IMR-90 (cell line): ENCODE data around the gene NR6A1.

Source experiments
- BHLHE40 ChIP-seq: fragments of 150-350 bp; IDR thresholded peaks from 2 replicates; pipeline ENCODE4 v1.6.1; 2016; ENCODE audit warnings: mild to moderate bottlenecking, low read depth, low read length
- CEBPB ChIP-seq: IDR thresholded peaks from 2 replicates; pipeline ENCODE4 v1.6.1; 2012; ENCODE audit warnings: low read depth, low read length, improper control_type of control experiment
- CHD1 ChIP-seq: IDR thresholded peaks from 2 replicates; pipeline ENCODE4 v1.6.1; 2012; ENCODE audit warnings: low read depth, low read length, improper control_type of control experiment
- CTCF ChIP-seq: conservative IDR thresholded peaks from 2 replicates; pipeline ENCODE4 v1.5.1; 2012; ENCODE audit warnings: mild to moderate bottlenecking, low read depth, low read length, improper control_type of control experiment
- ELK1 ChIP-seq: fragments of 150-350 bp; IDR thresholded peaks from 2 replicates; pipeline ENCODE4 v1.6.1; 2016; ENCODE audit warnings: low read depth, mild to moderate bottlenecking, low read length, moderate library complexity, borderline replicate concordance
- FOS ChIP-seq: fragments of 150-350 bp; IDR thresholded peaks from 2 replicates; pipeline ENCODE4 v1.6.1; 2016; ENCODE audit warnings: low read depth, low read length
- MAFK ChIP-seq: IDR thresholded peaks from 2 replicates; pipeline ENCODE4 v1.6.1; 2012; ENCODE audit warnings: low read depth, low read length, improper control_type of control experiment
- MAZ ChIP-seq: IDR thresholded peaks from 2 replicates; pipeline ENCODE4 v1.6.1; 2012; ENCODE audit warnings: low read depth, mild to moderate bottlenecking, low read length, improper control_type of control experiment, moderate library complexity, borderline replicate concordance
- MXI1 ChIP-seq: IDR thresholded peaks from 2 replicates; pipeline ENCODE4 v1.6.1; 2012; ENCODE audit warnings: low read depth, mild to moderate bottlenecking, low read length, moderate library complexity, borderline replicate concordance
- POLR2A ChIP-seq: IDR thresholded peaks from 2 replicates; pipeline ENCODE4 v1.6.1; 2012; ENCODE audit warnings: mild to moderate bottlenecking, low read depth, low read length
- RAD21 ChIP-seq: IDR thresholded peaks from 2 replicates; pipeline ENCODE4 v1.6.1; 2012; ENCODE audit warnings: low read length, improper control_type of control experiment
- RFX5 ChIP-seq: IDR thresholded peaks from 2 replicates; pipeline ENCODE4 v1.8.0; 2012; ENCODE audit warnings: low read depth, mild to moderate bottlenecking, low read length, moderate library complexity
- SMC3 ChIP-seq: fragments of 150-350 bp; IDR thresholded peaks from 2 replicates; pipeline ENCODE4 v1.6.1; 2016; ENCODE audit warnings: low read depth, mild to moderate bottlenecking, antibody characterized with exemption, low read length, moderate library complexity
- USF2 ChIP-seq: fragments of 150-350 bp; IDR thresholded peaks from 2 replicates; pipeline ENCODE4 v1.6.1; 2017; ENCODE audit warnings: mild to moderate bottlenecking, antibody characterized with exemption, low read length, low read depth

GRCh38 chr9:124472770-124473169 lies 298.3 kb downstream of the NR6A1 start:
- TF ChIP-seq RAD21 (no peak), CTCF (no peak), MAFK (no peak), SMC3 (no peak), FOS (no peak), RFX5 (no peak), CEBPB (no peak), POLR2A (no peak), ELK1 (no peak), MAZ (no peak), BHLHE40 (no peak), CHD1 (no peak), MXI1 (no peak), USF2 (no peak)
